Right atrium auricular region (tissue), 2 donors: ENCODE measurements around the gene LHX1. TPM values are rescaled to one million over a fixed set of nuclear protein-coding genes. Genes with fewer than 3 reads are reported as not detected.

Source experiments
- DNase-seq: peaks from one replicate; pipeline ENCODE4 v3.0.0-alpha.2; 2019; ENCODE audit warnings: low spot score
- H3K27ac ChIP-seq, 2 donors: fragments of 200-600 bp; sonication (generic); 1 replicate in 1 of 2; 2 replicates in 1 of 2; pipeline ENCODE4 v1.5.1; 2016 to 2019
- H3K27me3 ChIP-seq, 2 donors: fragments of 200-600 bp; sonication (generic); one replicate each; pipeline versions ENCODE4 v1.5.1 to v1.6.0; 2017 to 2019
- H3K36me3 ChIP-seq: fragments of 200-600 bp; sonication (generic); one replicate; pipeline ENCODE4 v1.5.1; 2016
- H3K4me1 ChIP-seq, 2 donors: fragments of 200-600 bp; sonication (generic); one replicate each; pipeline versions ENCODE4 v1.5.1 to v1.6.0; 2017 to 2019
- H3K4me3 ChIP-seq, 2 donors: fragments of 200-600 bp; sonication (generic); 1 replicate in 1 of 2; 2 replicates in 1 of 2; pipeline ENCODE4 v1.5.1; 2017 to 2019; ENCODE audit warnings: mild to moderate bottlenecking in 1 of 2, moderate library complexity in 1 of 2
- H3K9me3 ChIP-seq, 2 donors: fragments of 200-600 bp; sonication (generic); one replicate each; pipeline ENCODE4 v1.5.1; 2019
- total RNA-seq, 2 donors: library from RNA; depleted of rRNA; stranded (reverse); fragments of >200 nt; gene quantifications; one replicate each; pipeline ENCODE4 v1.1.0, GENCODE V29; 2016
- TF ChIP-seq, protein P1 (sequence below), 2 donors: fragments of 200-600 bp; sonication (generic); IDR thresholded peaks; one replicate each; pipeline ENCODE4 v1.5.1; 2019; ENCODE audit warnings: antibody characterized with exemption in 2 of 2

Gene LHX1
- total RNA-seq, 2 donors from 2014 or later: not detected

DNA sequence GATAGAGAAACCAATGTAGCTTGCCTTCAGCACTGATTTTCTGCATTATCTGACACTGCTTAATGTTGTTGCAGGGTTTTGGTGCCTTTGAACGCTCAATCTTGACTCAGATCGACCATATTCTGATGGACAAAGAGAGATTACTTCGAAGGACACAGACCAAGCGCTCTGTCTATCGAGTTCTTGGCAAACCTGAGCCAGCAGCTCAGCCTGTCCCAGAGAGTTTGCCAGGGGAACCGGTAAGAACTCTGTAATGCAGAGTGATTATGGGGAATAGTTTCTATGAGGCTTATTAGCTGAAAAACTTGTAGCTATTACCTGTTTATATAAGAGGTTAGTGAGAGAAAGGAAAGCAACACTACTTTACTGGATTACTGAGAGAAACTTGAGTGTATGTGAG is 51.9 kb downstream of the LHX1 start:
- no peaks in the 10 kb centered on the region for H3K9me3 ChIP-seq
- peaks cover 51% of the 10 kb centered on the region for H3K36me3 ChIP-seq
- H3K27ac ChIP-seq: no peak overlapping the region
- TF ChIP-seq, protein P1, sequence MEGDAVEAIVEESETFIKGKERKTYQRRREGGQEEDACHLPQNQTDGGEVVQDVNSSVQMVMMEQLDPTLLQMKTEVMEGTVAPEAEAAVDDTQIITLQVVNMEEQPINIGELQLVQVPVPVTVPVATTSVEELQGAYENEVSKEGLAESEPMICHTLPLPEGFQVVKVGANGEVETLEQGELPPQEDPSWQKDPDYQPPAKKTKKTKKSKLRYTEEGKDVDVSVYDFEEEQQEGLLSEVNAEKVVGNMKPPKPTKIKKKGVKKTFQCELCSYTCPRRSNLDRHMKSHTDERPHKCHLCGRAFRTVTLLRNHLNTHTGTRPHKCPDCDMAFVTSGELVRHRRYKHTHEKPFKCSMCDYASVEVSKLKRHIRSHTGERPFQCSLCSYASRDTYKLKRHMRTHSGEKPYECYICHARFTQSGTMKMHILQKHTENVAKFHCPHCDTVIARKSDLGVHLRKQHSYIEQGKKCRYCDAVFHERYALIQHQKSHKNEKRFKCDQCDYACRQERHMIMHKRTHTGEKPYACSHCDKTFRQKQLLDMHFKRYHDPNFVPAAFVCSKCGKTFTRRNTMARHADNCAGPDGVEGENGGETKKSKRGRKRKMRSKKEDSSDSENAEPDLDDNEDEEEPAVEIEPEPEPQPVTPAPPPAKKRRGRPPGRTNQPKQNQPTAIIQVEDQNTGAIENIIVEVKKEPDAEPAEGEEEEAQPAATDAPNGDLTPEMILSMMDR (IDR thresholded peaks at IDR 0.05): no peak
- no peaks in the 10 kb centered on the region for H3K27me3 ChIP-seq
- no peak for DNase-seq
- H3K4me1 ChIP-seq: no peaks in the 10 kb centered on the region
- no peak overlapping the region for H3K4me3 ChIP-seq

DNA sequence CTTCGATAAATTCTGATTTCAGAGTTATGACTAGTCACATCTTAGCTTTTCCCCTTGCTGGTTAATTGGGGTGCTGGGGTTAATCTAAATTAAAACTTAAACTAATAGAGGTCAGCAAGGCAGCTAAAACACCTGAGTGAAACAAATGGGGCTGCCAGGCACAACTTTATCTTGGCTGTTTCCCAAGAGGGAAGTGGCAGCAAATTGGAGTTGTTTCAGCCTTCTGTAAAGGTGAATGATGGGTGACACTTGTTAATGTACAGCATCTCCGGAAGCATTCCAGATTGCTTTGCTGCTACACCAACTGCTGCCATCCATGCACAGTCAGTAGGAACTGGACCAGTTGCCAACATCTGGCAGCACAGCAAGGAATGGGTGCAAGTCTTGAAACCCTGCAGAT is 55.4 kb downstream of the LHX1 start:
- no peaks in the 10 kb centered on the region for H3K4me1 ChIP-seq
- no peaks in the 10 kb centered on the region for H3K9me3 ChIP-seq
- H3K36me3 ChIP-seq: peaks cover 63% of the 10 kb centered on the region
- no peaks in the 10 kb centered on the region for H3K27me3 ChIP-seq
- TF ChIP-seq, protein P1 (IDR thresholded peaks at IDR 0.05): no peak
- H3K27ac ChIP-seq: no peak overlapping the region
- H3K4me3 ChIP-seq: no peak overlapping the region
- no peak for DNase-seq

DNA sequence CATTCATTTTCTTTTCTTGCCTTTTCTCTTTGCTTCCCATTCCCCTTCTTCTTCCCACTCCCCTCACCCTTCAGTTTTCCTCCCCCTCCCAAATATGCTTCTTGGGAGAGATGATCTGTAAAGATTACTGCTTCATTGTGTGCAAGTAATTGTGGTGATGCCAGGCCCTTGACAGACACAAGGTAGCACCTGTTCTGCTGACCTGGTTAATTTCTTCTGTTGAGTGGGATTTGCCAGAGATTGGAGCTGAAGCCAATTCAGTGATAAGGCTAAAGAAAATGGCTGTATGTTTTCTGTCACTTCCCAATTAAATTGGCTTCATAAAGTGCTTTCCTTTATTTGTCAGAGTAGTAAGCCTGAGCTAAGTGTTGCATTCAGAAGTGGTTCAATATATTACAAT is 56.0 kb downstream of the LHX1 start:
- H3K4me1 ChIP-seq: no peaks in the 10 kb centered on the region
- H3K4me3 ChIP-seq: no peak overlapping the region
- H3K36me3 ChIP-seq: peaks cover 61% of the 10 kb centered on the region
- DNase-seq: no peak
- no peak overlapping the region for H3K27ac ChIP-seq
- no peaks in the 10 kb centered on the region for H3K27me3 ChIP-seq
- TF ChIP-seq, protein P1 (IDR thresholded peaks at IDR 0.05): no peak
- no peaks in the 10 kb centered on the region for H3K9me3 ChIP-seq

Other genes starting within 250 kb of the LHX1 start
- 10 to 100 TPM; 17.8 to 23.2 TPM for gene AATF, start 11.5 kb downstream of the LHX1 start, total RNA-seq